Astrocyte (in vitro differentiated cells and primary cell): ENCODE data around the gene AFM. TPM values are rescaled to one million over a fixed set of nuclear protein-coding genes. Genes with fewer than 3 reads are reported as not detected.

Source experiments
- DNase-seq: peaks from one replicate; pipeline ENCODE4 v3.0.0-alpha.2; 2010; ENCODE audit warnings: low read depth
- FAIRE-seq: peaks from 2 replicates; lab custom pipeline; 2011; peaks lifted over from hg19 to GRCh38; lab: Jason Lieb, UNC
- H2AFZ ChIP-seq: 2 replicates; pipeline ENCODE4 v1.6.0; 2012; ENCODE audit warnings: low read depth, low read length, inconsistent platforms
- H3K27ac ChIP-seq: 2 replicates; pipeline ENCODE4 v1.5.1; 2011; ENCODE audit warnings: low read depth, low read length, inconsistent platforms
- H3K27me3 ChIP-seq: 2 replicates; pipeline ENCODE4 v1.6.0; 2011; ENCODE audit warnings: low read length, inconsistent platforms; ENCODE audit not compliant: insufficient read depth
- H3K36me3 ChIP-seq: 2 replicates; pipeline ENCODE4 v1.5.1; 2011; ENCODE audit warnings: low read length, inconsistent platforms; ENCODE audit not compliant: insufficient read depth
- H3K4me1 ChIP-seq: 2 replicates; pipeline ENCODE4 v1.5.1; 2011; ENCODE audit warnings: low read length, inconsistent platforms; ENCODE audit not compliant: insufficient read depth
- H3K4me2 ChIP-seq: 2 replicates; pipeline ENCODE4 v1.6.0; 2012; ENCODE audit warnings: low read length, inconsistent platforms
- H3K4me3 ChIP-seq: 2 replicates; pipeline ENCODE4 v1.5.1; 2011; ENCODE audit warnings: low read depth, mild to moderate bottlenecking, low read length, inconsistent platforms; ENCODE audit not compliant: insufficient read depth
- H3K79me2 ChIP-seq: 2 replicates; pipeline ENCODE4 v1.6.0; 2012; ENCODE audit warnings: mild to moderate bottlenecking, low read length, inconsistent platforms; ENCODE audit not compliant: insufficient read depth
- H3K9ac ChIP-seq: 2 replicates; pipeline ENCODE4 v1.6.0; 2012; ENCODE audit warnings: mild to moderate bottlenecking, low read length, inconsistent platforms
- H3K9me3 ChIP-seq: 2 replicates; pipeline ENCODE4 v1.5.1; 2012; ENCODE audit warnings: low read depth, mild to moderate bottlenecking, low read length, inconsistent platforms; ENCODE audit not compliant: insufficient read depth
- H4K20me1 ChIP-seq: 2 replicates; pipeline ENCODE4 v1.6.0; 2012; ENCODE audit warnings: low read length, inconsistent platforms; ENCODE audit not compliant: insufficient read depth
- H3K27ac Mint-ChIP-seq: one replicate; pipeline ENCODE4 v1.8.0; 2021; ENCODE audit warnings: mild to moderate bottlenecking, mixed read lengths; ENCODE audit not compliant: unreplicated experiment
- H3K27me3 Mint-ChIP-seq: one replicate; pipeline ENCODE4 v1.8.0; 2021; ENCODE audit warnings: low read depth, mixed read lengths; ENCODE audit not compliant: unreplicated experiment
- H3K36me3 Mint-ChIP-seq: one replicate; pipeline ENCODE4 v1.8.0; 2021; ENCODE audit warnings: low read depth, mixed read lengths; ENCODE audit not compliant: unreplicated experiment
- H3K4me1 Mint-ChIP-seq: one replicate; pipeline ENCODE4 v1.8.0; 2021; ENCODE audit warnings: low read depth, mixed read lengths; ENCODE audit not compliant: unreplicated experiment
- H3K4me3 Mint-ChIP-seq: one replicate; pipeline ENCODE4 v1.8.0; 2021; ENCODE audit warnings: mild to moderate bottlenecking, moderate library complexity, mixed read lengths; ENCODE audit not compliant: unreplicated experiment
- H3K9me3 Mint-ChIP-seq: one replicate; pipeline ENCODE4 v1.8.0; 2021; ENCODE audit warnings: mild to moderate bottlenecking, mixed read lengths; ENCODE audit not compliant: unreplicated experiment
- CTCF ChIP-seq: IDR thresholded peaks from 2 replicates; pipeline ENCODE4 v1.5.1; 2011; ENCODE audit warnings: low read depth, mild to moderate bottlenecking, inconsistent platforms, low read length, moderate library complexity; ENCODE audit not compliant: insufficient read depth
- EZH2 ChIP-seq: IDR thresholded peaks from 2 replicates; pipeline ENCODE4 v1.6.1; 2012; ENCODE audit warnings: mild to moderate bottlenecking, low read length, inconsistent platforms; ENCODE audit not compliant: insufficient read depth
- total RNA-seq: library from RNA; stranded (reverse); gene quantifications from 2 replicates; pipeline ENCODE4 v1.2.1, GENCODE V29; 2021

AFM gene
- total RNA-seq, 1 donor from 2014 or later = not detected

DNA sequence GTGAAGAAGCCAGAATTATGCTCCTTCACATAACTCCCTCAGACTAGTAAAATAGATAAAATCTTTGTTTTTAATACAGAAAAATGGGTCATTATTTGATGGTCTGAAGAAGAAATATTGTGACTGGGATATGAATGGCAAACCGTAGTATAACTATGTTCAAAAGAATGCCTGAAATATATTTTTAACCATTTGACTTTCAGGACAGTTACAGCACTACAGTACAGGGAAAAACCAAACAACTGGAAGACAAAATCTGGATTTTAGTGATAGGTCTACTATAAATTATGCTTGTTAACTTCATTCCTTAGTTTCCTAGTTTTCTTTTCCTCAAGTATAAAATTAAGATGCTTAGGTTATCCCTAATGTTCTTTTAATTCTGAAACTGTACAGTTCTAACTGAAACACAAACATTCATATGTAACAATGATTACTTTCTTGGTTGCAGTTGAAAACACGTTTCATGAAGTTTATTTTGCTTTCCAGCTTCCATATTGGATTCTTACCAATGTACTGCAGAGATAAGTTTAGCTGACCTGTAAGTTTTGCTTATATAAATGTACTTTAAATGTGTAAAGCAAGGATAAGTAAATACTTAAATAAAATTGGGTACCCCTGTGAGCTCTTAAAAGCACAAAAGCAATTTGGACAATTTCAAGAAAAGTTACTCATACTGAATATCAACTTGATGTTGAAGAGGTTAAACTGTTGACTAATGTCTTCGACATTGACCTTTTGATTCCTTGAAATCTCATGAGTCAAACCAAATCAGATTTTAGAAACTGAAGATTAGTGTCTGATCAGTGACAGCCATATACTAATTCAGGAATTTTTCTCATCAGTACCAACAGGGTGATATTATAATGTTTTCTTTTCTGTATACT, 44.6 kb upstream of the AFM start:
- Histone ChIP-seq H3K4me1 (no peaks in the 10 kb centered on the region), H3K36me3 (no peaks in the 10 kb centered on the region), H3K9me3 (no peaks in the 10 kb centered on the region), H3K79me2 (no peaks in the 10 kb centered on the region), H3K9ac (no peak overlapping the region), H3K4me3 (no peak overlapping the region), H3K27ac (no peak overlapping the region), H3K27me3 (no peaks in the 10 kb centered on the region), H2AFZ (no peak overlapping the region), H3K4me2 (no peak overlapping the region), H4K20me1 (no peaks in the 10 kb centered on the region)
- Mint-ChIP-seq H3K4me1 (no peaks in the 10 kb centered on the region), H3K9me3 (no peaks in the 10 kb centered on the region), H3K4me3 (no peak overlapping the region), H3K27ac (no peak overlapping the region), H3K27me3 (peaks cover 3% of the 10 kb centered on the region), H3K36me3 (no peaks in the 10 kb centered on the region)
- DNase-seq = no peak
- no peak for FAIRE-seq
- TF ChIP-seq CTCF = no peak
- no peak for TF ChIP-seq EZH2

DNA sequence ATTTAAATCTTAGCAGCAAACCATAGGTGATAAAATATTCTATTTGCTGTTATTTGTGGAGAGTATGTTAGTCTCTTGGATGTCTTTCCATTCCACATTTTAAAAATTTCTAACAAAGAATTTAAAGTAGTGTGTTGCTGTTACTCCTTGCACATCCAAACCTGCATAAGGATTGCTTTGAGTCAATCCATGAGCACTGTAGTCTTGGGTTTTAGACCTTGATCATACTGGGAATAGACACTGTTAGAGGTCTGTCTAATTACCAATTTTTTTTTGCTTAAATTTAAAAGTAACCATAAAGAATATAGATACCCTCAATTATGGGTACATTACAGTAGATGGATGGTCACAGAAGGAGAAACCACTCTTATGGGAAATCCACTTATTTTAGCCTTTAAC, 44.0 kb upstream of the AFM start:
- DNase-seq (no peak), FAIRE-seq (no peak)
- H3K36me3 ChIP-seq = no peaks in the 10 kb centered on the region
- H3K27ac ChIP-seq = no peak overlapping the region
- no peaks in the 10 kb centered on the region for H3K79me2 ChIP-seq
- no peak overlapping the region for H3K9ac ChIP-seq
- peaks cover 3% of the 10 kb centered on the region for H3K27me3 Mint-ChIP-seq
- H3K4me1 ChIP-seq = no peaks in the 10 kb centered on the region
- H3K36me3 Mint-ChIP-seq = no peaks in the 10 kb centered on the region
- TF ChIP-seq CTCF (no peak), EZH2 (no peak)
- H4K20me1 ChIP-seq = no peaks in the 10 kb centered on the region
- H3K4me1 Mint-ChIP-seq = peaks cover 2% of the 10 kb centered on the region
- H3K4me3 ChIP-seq = no peak overlapping the region
- H2AFZ ChIP-seq = no peak overlapping the region
- no peak overlapping the region for H3K27ac Mint-ChIP-seq
- H3K4me3 Mint-ChIP-seq = no peak overlapping the region
- no peaks in the 10 kb centered on the region for H3K9me3 Mint-ChIP-seq
- H3K4me2 ChIP-seq = no peak overlapping the region
- H3K9me3 ChIP-seq = no peaks in the 10 kb centered on the region
- H3K27me3 ChIP-seq = no peaks in the 10 kb centered on the region

DNA sequence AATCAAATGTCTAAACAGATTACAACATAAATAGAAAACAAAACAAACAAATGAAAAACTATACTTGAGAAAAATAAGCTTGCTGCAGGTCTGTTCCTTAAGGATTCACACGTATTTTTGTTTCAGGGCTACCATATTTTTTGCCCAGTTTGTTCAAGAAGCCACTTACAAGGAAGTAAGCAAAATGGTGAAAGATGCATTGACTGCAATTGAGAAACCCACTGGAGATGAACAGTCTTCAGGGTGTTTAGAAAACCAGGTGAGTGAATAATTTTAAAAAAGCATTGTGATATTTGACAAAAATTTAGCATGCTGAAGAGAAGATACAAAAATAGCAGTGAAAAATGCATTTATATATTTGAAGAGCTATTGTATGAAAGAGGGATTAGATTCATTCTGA, 43.5 kb upstream of the AFM start:
- Histone ChIP-seq H3K79me2 (no peaks in the 10 kb centered on the region), H3K4me2 (no peak overlapping the region), H4K20me1 (no peaks in the 10 kb centered on the region), H3K9ac (no peak overlapping the region), H3K4me1 (no peaks in the 10 kb centered on the region), H3K4me3 (no peak overlapping the region), H3K36me3 (no peaks in the 10 kb centered on the region), H3K27me3 (no peaks in the 10 kb centered on the region), H3K9me3 (no peaks in the 10 kb centered on the region), H2AFZ (no peak overlapping the region), H3K27ac (no peak overlapping the region)
- Mint-ChIP-seq H3K4me1 (peaks cover 2% of the 10 kb centered on the region), H3K27ac (no peak overlapping the region), H3K9me3 (no peaks in the 10 kb centered on the region), H3K36me3 (no peaks in the 10 kb centered on the region), H3K4me3 (no peak overlapping the region), H3K27me3 (peaks cover 3% of the 10 kb centered on the region)
- TF ChIP-seq CTCF (no peak), EZH2 (no peak)
- FAIRE-seq (no peak), DNase-seq (no peak)
